Pancreas (tissue), 10 donors: ENCODE data around the gene LY6G6D. TPM values are rescaled to one million over a fixed set of nuclear protein-coding genes. Genes with fewer than 3 reads are reported as not detected.

Source experiments
- ATAC-seq, 4 donors: fragments of 200-7000 bp; cut with Tn5 transposase; one replicate each; pipeline versions ENCODE4 v1.8.0 to v1.9.1; 2020; ENCODE audit warnings: mild to moderate bottlenecking in 4 of 4, moderate library complexity in 4 of 4
- DNase-seq, 6 donors: peaks; one replicate each; pipeline ENCODE4 v3.0.0-alpha.2; 2020
- FAIRE-seq: peaks from 2 replicates; lab custom pipeline; 2012; peaks lifted over from hg19 to GRCh38; lab: Jason Lieb, UNC
- H3K27ac ChIP-seq, 4 donors: fragments of 200-600 bp; sonication (generic); 1 replicate in 3 of 4; 2 replicates in 1 of 4; pipeline versions ENCODE4 v1.5.0 to v1.8.0; 2020
- H3K27me3 ChIP-seq, 4 donors: fragments of 200-600 bp; one replicate each; pipeline ENCODE4 v1.8.0; 2021
- H3K36me3 ChIP-seq, 3 donors: fragments of 200-600 bp; sonication (generic) in 1 of 3; one replicate each; pipeline versions ENCODE4 v1.5.0 to v1.8.0; 2020 to 2021
- H3K4me1 ChIP-seq, 3 donors: fragments of 200-600 bp; one replicate each; pipeline ENCODE4 v1.8.0; 2021
- H3K4me3 ChIP-seq, 4 donors: fragments of 200-600 bp; sonication (generic) in 2 of 4; one replicate each; pipeline versions ENCODE4 v1.5.0 to v1.8.0; 2020 to 2021
- H3K9me3 ChIP-seq, 4 donors: fragments of 200-600 bp; one replicate each; pipeline ENCODE4 v1.8.0; 2021
- CTCF ChIP-seq, 4 donors: fragments of 200-600 bp; sonication (generic) in 3 of 4; IDR thresholded peaks; one replicate each; pipeline versions ENCODE4 v1.5.0 to v1.8.0; 2021; ENCODE audit warnings: antibody characterized with exemption in 4 of 4
- WGBS, 2 donors: extraction: QIAGEN DNeasy Blood & Tissue Kit; methylation state at CpG; one replicate each; pipeline ENCODE4 v1.1.7; 2013; 5-methylcytosine and 5-hydroxymethylcytosine counted together
- intact Hi-C, 3 donors: fragments of 100-400 bp; cut with DNase I; formaldehyde crosslinking; loops; one replicate each; pipeline versions ENCODE4 v1.11.1 to v1.14.2; 2022
- polyA plus RNA-seq, 2 donors: library from polyadenylated mRNA; stranded (reverse); fragments of 200-250 nt; gene quantifications; one replicate each; pipeline ENCODE4 v1.2.3, GENCODE V29; 2013
- total RNA-seq, 6 donors: library from RNA; stranded (reverse); fragmentation: NEBNext Ultra II Directional in 4 of 6; extraction: Animal tissue kit (Norgen Biotek cat#: 25700) in 4 of 6; gene quantifications; one replicate each; pipeline versions ENCODE4 v1.2.1 to v1.2.4, GENCODE V29; 2021 to 2023
- donor health status: healthy with polysubstance abuse.
- donor health status: DM: no; HTN: no; CAD: no; lungs with moderate emphysema.
- donor health status: DM: no; HTN: no; CAD: no.
- donor health status: control.
- donor health status: control.
- donor health status: Bipolar disorder and iron deficiency.
- donor health status: DM: yes; HTN: yes; CAD: no.
- donor health status: DM: no; HTN: no; CAD: no.
- donor health status: DM: no; HTN: no; CAD: no.
- donor health status: DM: yes; HTN: yes; CAD: no.

The LY6G6D gene
- total and polyA plus RNA-seq, 8 donors = not detected

- no peaks in the 10 kb centered on the region for H3K36me3 ChIP-seq
- H3K27me3 ChIP-seq = no peaks in the 10 kb centered on the region
- H3K9me3 ChIP-seq = no peaks in the 10 kb centered on the region
- peak in 4 of 6 donors; percentile 27 to 82 (median 48) for DNase-seq
- peak overlapping the region; percentile 38 to 71 (median 53) for H3K27ac ChIP-seq
- intact Hi-C loops = loop anchor here in 1 of 3 donors (5.0 kb wide), 1 partner anchor 86 kb away; no protein-coding TSS in a partner anchor
- 1% methylated on average over 40 of the region's 40 CpGs for WGBS, 2 donors
- no peak for TF ChIP-seq CTCF (IDR thresholded peaks at IDR 0.05)
- ATAC-seq = peak; percentile 53 to 76 (median 73)
- peaks cover 3 to 8% (median 5%) of the 10 kb centered on the region in 3 donors for H3K4me1 ChIP-seq
- peak overlapping the region; percentile 19 to 60 (median 42) for H3K4me3 ChIP-seq
- no peak for FAIRE-seq
Measured at GRCh38 chr6:31681135-31681671, 33.9 kb upstream of the LY6G6D start.

GRCh38 chr6:31683591-31683990 lies 31.6 kb upstream of the LY6G6D start:
- no peaks in the 10 kb centered on the region for H3K9me3 ChIP-seq
- 62 to 67% methylated on average over 13 of the region's 13 CpGs for WGBS, 2 donors
- no peaks in the 10 kb centered on the region for H3K27me3 ChIP-seq
- FAIRE-seq (no peak), ATAC-seq (no peak), DNase-seq (no peak)
- H3K4me1 ChIP-seq = peaks cover 3 to 8% (median 5%) of the 10 kb centered on the region in 3 donors
- H3K4me3 ChIP-seq = no peak overlapping the region
- intact Hi-C loops = loop anchor here in 1 of 3 donors (5.0 kb wide), 1 partner anchor 84 kb away; no protein-coding TSS in a partner anchor
- no peak for TF ChIP-seq CTCF (IDR thresholded peaks at IDR 0.05)
- no peak overlapping the region for H3K27ac ChIP-seq
- H3K36me3 ChIP-seq = peaks cover 0 to 6% (median 5%) of the 10 kb centered on the region in 3 donors

- Histone ChIP-seq H3K4me1 (peaks cover 0 to 3% (median 1%) of the 10 kb centered on the region in 3 donors), H3K36me3 (peaks cover 0 to 14% (median 12%) of the 10 kb centered on the region in 3 donors), H3K4me3 (no peak overlapping the region), H3K27ac (no peak overlapping the region), H3K9me3 (no peaks in the 10 kb centered on the region), H3K27me3 (no peaks in the 10 kb centered on the region)
- FAIRE-seq (no peak), DNase-seq (no peak), ATAC-seq (no peak)
- TF ChIP-seq CTCF (IDR thresholded peaks at IDR 0.05) = no peak
- WGBS, 2 donors = 87 to 94% methylated on average over 5 of the region's 5 CpGs
- intact Hi-C loops = no loop called here
Measured at GRCh38 chr6:31686483-31686882, 28.7 kb upstream of the LY6G6D start.

GRCh38 chr6:31687321-31687720 lies 27.8 kb upstream of the LY6G6D start:
- no peak for DNase-seq
- Histone ChIP-seq H3K27me3 (no peaks in the 10 kb centered on the region), H3K4me3 (no peak overlapping the region), H3K36me3 (peaks cover 0 to 14% (median 12%) of the 10 kb centered on the region in 3 donors), H3K27ac (no peak overlapping the region), H3K4me1 (no peaks in the 10 kb centered on the region), H3K9me3 (no peaks in the 10 kb centered on the region)
- 88 to 90% methylated on average over 8 of the region's 8 CpGs for WGBS, 2 donors
- intact Hi-C loops = no loop called here
- no peak for TF ChIP-seq CTCF (IDR thresholded peaks at IDR 0.05)
- no peak for FAIRE-seq
- ATAC-seq = no peak
